ENCODE results near the gene CACNA1C.

CACNA1C gene

DNA sequence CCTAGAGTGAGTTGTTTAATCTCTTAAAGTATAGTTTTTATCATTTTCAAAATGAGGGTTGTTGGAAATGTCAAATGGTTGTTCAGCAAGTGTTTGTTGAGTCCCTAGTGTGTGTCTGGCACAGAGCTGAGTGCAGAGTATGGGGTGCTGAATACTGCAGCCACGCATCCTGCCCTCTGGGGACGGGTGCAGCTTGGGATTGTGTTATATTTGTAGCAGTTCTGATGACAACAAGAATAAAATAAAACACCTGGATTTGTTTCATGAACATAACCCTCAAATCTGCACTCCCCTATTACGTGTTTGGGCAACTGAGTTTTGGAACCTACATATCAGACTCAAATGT lies 127.9 kb downstream of the CACNA1C start:
- TF ChIP-seq, protein P1, sequence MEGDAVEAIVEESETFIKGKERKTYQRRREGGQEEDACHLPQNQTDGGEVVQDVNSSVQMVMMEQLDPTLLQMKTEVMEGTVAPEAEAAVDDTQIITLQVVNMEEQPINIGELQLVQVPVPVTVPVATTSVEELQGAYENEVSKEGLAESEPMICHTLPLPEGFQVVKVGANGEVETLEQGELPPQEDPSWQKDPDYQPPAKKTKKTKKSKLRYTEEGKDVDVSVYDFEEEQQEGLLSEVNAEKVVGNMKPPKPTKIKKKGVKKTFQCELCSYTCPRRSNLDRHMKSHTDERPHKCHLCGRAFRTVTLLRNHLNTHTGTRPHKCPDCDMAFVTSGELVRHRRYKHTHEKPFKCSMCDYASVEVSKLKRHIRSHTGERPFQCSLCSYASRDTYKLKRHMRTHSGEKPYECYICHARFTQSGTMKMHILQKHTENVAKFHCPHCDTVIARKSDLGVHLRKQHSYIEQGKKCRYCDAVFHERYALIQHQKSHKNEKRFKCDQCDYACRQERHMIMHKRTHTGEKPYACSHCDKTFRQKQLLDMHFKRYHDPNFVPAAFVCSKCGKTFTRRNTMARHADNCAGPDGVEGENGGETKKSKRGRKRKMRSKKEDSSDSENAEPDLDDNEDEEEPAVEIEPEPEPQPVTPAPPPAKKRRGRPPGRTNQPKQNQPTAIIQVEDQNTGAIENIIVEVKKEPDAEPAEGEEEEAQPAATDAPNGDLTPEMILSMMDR (IDR thresholded peaks at IDR 0.05; ENCODE audit: borderline replicate concordance, control extremely low read depth, extremely low read depth, insufficient read depth, missing control alignments), result no peak
- DNase-seq (ENCODE audit: low spot score), result no peak
- in situ Hi-C loops (cut with MboI; ENCODE audit: low sequenced_read_pairs, unreplicated experiment), result no loop called here

DNA sequence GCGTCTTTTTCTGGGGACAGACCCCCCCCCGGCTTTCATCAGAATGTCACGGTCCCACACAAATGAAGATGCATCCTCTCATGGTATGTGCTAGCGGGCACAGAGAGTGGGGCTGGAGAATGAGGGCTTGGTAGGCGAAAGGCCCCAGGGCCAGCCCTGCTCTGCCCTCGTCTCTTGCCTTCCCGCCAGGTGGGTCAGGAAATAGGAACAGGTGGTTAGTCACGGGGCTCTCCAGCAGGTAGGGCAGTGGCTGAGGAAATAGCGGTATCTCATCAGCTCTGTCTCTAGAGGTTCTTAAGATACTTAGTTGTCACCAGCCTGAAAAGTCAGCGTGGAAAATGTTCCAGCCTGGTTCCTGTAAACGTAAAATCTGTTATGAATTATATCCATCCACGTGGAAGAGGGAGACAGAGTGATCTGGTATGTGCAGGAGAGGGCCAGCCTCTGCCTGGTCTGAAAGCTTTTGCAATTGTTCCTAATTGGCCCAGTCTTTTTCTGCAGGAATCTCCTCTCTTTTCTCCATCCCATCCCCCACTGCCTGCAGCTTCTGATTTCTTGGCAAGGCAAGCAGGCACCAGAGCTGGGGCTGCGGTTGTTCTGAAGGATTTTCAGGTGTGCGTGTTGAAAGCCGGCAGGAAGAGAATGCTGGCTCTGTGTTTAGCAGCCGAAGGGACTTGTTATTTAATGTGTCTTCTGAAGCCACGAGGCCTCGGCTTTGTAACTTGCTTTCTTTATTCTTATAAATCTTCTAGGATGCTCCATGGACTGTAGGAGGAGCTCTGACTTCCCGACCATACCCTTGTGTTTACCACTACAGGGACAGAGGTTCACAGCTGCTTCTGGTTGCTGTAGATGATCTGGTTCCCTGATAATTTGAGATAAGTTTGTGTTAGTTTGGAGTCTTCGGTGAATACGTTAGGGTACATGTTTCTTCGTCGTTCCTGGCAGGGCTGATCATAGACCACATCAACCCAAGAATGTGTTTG lies 131.1 kb downstream of the CACNA1C start:
- TF ChIP-seq, protein P1 (IDR thresholded peaks at IDR 0.05; ENCODE audit: borderline replicate concordance, control extremely low read depth, extremely low read depth, insufficient read depth, missing control alignments), result no peak
- no peak for DNase-seq (ENCODE audit: low spot score)
- in situ Hi-C loops (cut with MboI; ENCODE audit: low sequenced_read_pairs, unreplicated experiment), result no loop called here

GRCh38 chr12:2185751-2186341 lies 133.1 kb downstream of the CACNA1C start:
- TF ChIP-seq, protein P1 (IDR thresholded peaks at IDR 0.05; ENCODE audit: borderline replicate concordance, control extremely low read depth, extremely low read depth, insufficient read depth, missing control alignments), result no peak
- no peak for DNase-seq (ENCODE audit: low spot score)
- in situ Hi-C loops (cut with MboI; ENCODE audit: low sequenced_read_pairs, unreplicated experiment), result no loop called here

DNA sequence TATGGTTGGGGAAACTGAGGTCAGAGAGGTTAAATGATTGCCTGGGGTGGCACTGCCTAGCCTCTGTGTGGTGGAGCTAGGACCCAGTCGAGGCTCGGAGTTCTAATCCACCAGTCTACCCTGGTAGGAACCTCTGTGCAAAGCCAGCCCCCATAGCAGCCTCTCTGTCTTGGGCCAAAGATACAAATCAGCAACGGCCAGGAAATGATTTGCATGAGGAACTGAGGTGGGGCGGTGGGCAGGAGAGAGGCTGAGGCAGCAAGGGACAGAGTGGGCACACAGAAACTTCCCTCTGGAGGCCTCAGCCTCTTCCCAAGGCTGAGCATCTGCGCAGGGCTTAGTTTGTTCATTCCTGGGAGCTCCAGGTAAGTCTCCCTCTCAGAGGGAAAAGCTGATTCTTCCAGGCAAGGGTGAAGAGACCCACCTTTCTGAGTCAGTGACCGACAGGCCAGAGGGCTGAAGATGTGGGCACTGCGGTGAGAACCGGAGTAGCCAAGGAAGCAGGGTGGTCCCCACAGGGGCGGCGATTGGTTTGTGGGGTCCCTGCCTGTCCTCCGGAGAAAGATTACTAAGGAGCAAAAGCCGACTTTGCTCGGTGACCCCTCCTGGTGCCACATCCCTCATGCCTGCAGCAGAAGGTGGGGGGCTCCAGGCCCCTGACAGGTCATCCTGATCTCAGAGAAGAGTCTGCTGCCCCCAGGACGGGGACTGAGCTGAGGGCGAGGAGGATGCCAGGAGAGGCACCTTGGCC lies 134.6 kb downstream of the CACNA1C start:
- TF ChIP-seq, protein P1 (IDR thresholded peaks at IDR 0.05; ENCODE audit: borderline replicate concordance, control extremely low read depth, extremely low read depth, insufficient read depth, missing control alignments), result no peak
- DNase-seq (ENCODE audit: low spot score), result no peak
- in situ Hi-C loops (cut with MboI; ENCODE audit: low sequenced_read_pairs, unreplicated experiment), result no loop called here

- TF ChIP-seq, protein P1 (IDR thresholded peaks at IDR 0.05; ENCODE audit: borderline replicate concordance, control extremely low read depth, extremely low read depth, insufficient read depth, missing control alignments), result no peak
- in situ Hi-C loops (cut with MboI; ENCODE audit: low sequenced_read_pairs, unreplicated experiment), result no loop called here
- no peak for DNase-seq (ENCODE audit: low spot score)
Measured at GRCh38 chr12:2190085-2190484, 137.3 kb downstream of the CACNA1C start.

- DNase-seq (ENCODE audit: low spot score), result no peak
- in situ Hi-C loops (cut with MboI; ENCODE audit: low sequenced_read_pairs, unreplicated experiment), result no loop called here
- TF ChIP-seq, protein P1 (IDR thresholded peaks at IDR 0.05; ENCODE audit: borderline replicate concordance, control extremely low read depth, extremely low read depth, insufficient read depth, missing control alignments), result no peak
Measured at GRCh38 chr12:2190896-2191533, 138.2 kb downstream of the CACNA1C start.
